CD4-positive, alpha-beta T cell (primary cell): ENCODE data around the gene TEDC1. TPM values are rescaled to one million over a fixed set of nuclear protein-coding genes. Genes with fewer than 3 reads are reported as not detected.
"Not testable (repeated sequence)": the region's sequence is repeated elsewhere in the genome, so short reads cannot be mapped to it uniquely, and the experiment has no call there.

Experiments
- ATAC-seq: fragments of 200-7000 bp; cut with Tn5 transposase; one replicate; pipeline ENCODE4 v1.10.0; 2022; ENCODE audit warnings: mild to moderate bottlenecking; ENCODE audit not compliant: poor library complexity
- CTCF ChIA-PET: fragments of 350-600 bp; sonication (Branson Sonifier 250); formaldehyde crosslinking; loops from one replicate; lab custom pipeline; 2021; ENCODE audit warnings: antibody characterized with exemption, inconsistent platforms; lab: Charles Lee
- POLR2A ChIA-PET: fragments of 350-600 bp; sonication (Branson Sonifier 250); formaldehyde crosslinking; loops from one replicate; lab custom pipeline; 2021; ENCODE audit warnings: antibody characterized with exemption, inconsistent platforms; lab: Charles Lee
- DNase-seq, 14 experiments: peaks; one replicate each; pipeline ENCODE4 v3.0.0-alpha.2; 2013 to 2020; ENCODE audit warnings: mixed read lengths in 2 of 14
- H3K27ac ChIP-seq, 2 donors: one replicate each; pipeline versions ENCODE4 v1.5.1 to v1.7.0; 2013; ENCODE audit warnings: low read length in 2 of 2, low read depth in 1 of 2, mild to moderate bottlenecking in 1 of 2
- H3K27me3 ChIP-seq, 2 experiments: 1 replicate in 1 of 2; 2 replicates in 1 of 2; pipeline versions ENCODE4 v1.6.1 to v1.7.0; 2013; ENCODE audit warnings: low read length in 2 of 2, control low read depth in 1 of 2, mild to moderate bottlenecking in 1 of 2, moderate library complexity in 1 of 2; ENCODE audit not compliant: insufficient read depth in 2 of 2, control insufficient read depth in 1 of 2
- H3K36me3 ChIP-seq: one replicate; pipeline ENCODE4 v1.6.1; 2013; ENCODE audit warnings: low read length, control low read depth; ENCODE audit not compliant: insufficient read depth
- H3K4me1 ChIP-seq: one replicate; pipeline ENCODE4 v1.6.1; 2013; ENCODE audit warnings: low read length, control low read depth; ENCODE audit not compliant: insufficient read depth
- H3K4me3 ChIP-seq: one replicate; pipeline ENCODE4 v1.5.1; 2013; ENCODE audit warnings: mild to moderate bottlenecking, low read length, moderate library complexity
- H3K9me3 ChIP-seq, 2 experiments: 1 replicate in 1 of 2; 2 replicates in 1 of 2; pipeline versions ENCODE4 v1.6.1 to v1.7.0; 2013; ENCODE audit warnings: low read length in 2 of 2, mild to moderate bottlenecking in 2 of 2, control low read depth in 1 of 2, moderate library complexity in 1 of 2; ENCODE audit not compliant: control insufficient read depth in 1 of 2, insufficient read depth in 1 of 2
- H3K27ac Mint-ChIP-seq: one replicate; pipeline ENCODE4 v1.8.0; 2020; ENCODE audit warnings: mixed read lengths
- H3K27me3 Mint-ChIP-seq: one replicate; pipeline ENCODE4 v1.8.0; 2021; ENCODE audit warnings: mixed read lengths
- H3K36me3 Mint-ChIP-seq: one replicate; pipeline ENCODE4 v1.8.0; 2021; ENCODE audit warnings: low read depth, mixed read lengths
- H3K4me1 Mint-ChIP-seq: one replicate; pipeline ENCODE4 v1.8.0; 2021; ENCODE audit warnings: low read depth, mixed read lengths
- H3K4me3 Mint-ChIP-seq: one replicate; pipeline ENCODE4 v1.8.0; 2020; ENCODE audit warnings: mild to moderate bottlenecking, mixed read lengths
- H3K9me3 Mint-ChIP-seq: one replicate; pipeline ENCODE4 v1.8.0; 2020; ENCODE audit warnings: mixed read lengths
- CTCF ChIP-seq: fragments of 200-600 bp; IDR thresholded peaks from one replicate; pipeline ENCODE4 v1.8.0; 2022; ENCODE audit warnings: antibody characterized with exemption, mild to moderate bottlenecking
- intact Hi-C, 2 experiments: fragments of 100-400 bp; cut with DNase I in 1 of 2; cut with micrococcal nuclease in 1 of 2; formaldehyde crosslinking; loops; one replicate each; pipeline versions ENCODE4 v1.15.1 to v1.9.0; 2023 to 2025; cut with DNase I, micrococcal nuclease
- total RNA-seq, 174 experiments: library from RNA in 2 of 174; stranded (reverse) in 2 of 174; gene quantifications; one replicate each; pipeline ENCODE4 v1.2.3 and lab custom pipeline; 2021 to 2026

TEDC1 gene
- total RNA-seq, 2 experiments from 2014 or later: 102 to 108 TPM

GRCh38 chr14:105547072-105547471, 56.0 kb downstream of the TEDC1 start:
- intact Hi-C loops, H3K4me3 Mint-ChIP-seq, H3K36me3 ChIP-seq, ATAC-seq, CTCF ChIA-PET, H3K27ac ChIP-seq, H3K27ac Mint-ChIP-seq, H3K4me3 ChIP-seq, H3K9me3 ChIP-seq, H3K9me3 Mint-ChIP-seq, H3K27me3 ChIP-seq, POLR2A ChIA-PET, H3K4me1 ChIP-seq, DNase-seq, H3K36me3 Mint-ChIP-seq, H3K4me1 Mint-ChIP-seq: not testable (repeated sequence)
- H3K27me3 Mint-ChIP-seq: peaks cover 15% of the 10 kb centered on the region

GRCh38 chr14:105547741-105548169, 56.7 kb downstream of the TEDC1 start:
- no peak for TF ChIP-seq CTCF
- Mint-ChIP-seq H3K27ac (no peak overlapping the region), H3K4me1 (no peaks in the 10 kb centered on the region), H3K27me3 (peaks cover 20% of the 10 kb centered on the region), H3K36me3 (no peaks in the 10 kb centered on the region), H3K4me3 (no peak overlapping the region), H3K9me3 (peaks cover 3% of the 10 kb centered on the region)
- H3K4me3 ChIP-seq: no peak overlapping the region
- ChIA-PET CTCF (interaction anchor here (0.6 kb wide), 1 partner anchor 99 kb away, joined by 3 read pairs; no protein-coding TSS in a partner anchor), POLR2A (interaction anchor here (0.7 kb wide), 1 partner anchor 997 kb away, joined by 3 read pairs; no protein-coding TSS in a partner anchor)
- no peak for ATAC-seq
- H3K4me1 ChIP-seq: no peaks in the 10 kb centered on the region
- DNase-seq: no peak
- H3K9me3 ChIP-seq: peaks cover 0 to 9% of the 10 kb centered on the region in 2 experiments
- intact Hi-C loops: no loop called here
- no peaks in the 10 kb centered on the region for H3K27me3 ChIP-seq
- no peaks in the 10 kb centered on the region for H3K36me3 ChIP-seq
- no peak overlapping the region for H3K27ac ChIP-seq

Other genes with a start within 250 kb of the TEDC1 start
- gene BTBD6, start 242.7 kb upstream of the TEDC1 start, total RNA-seq: 10 to 100 TPM; 36.9 to 37.6 TPM
- 10 to 100 TPM; 77.4 to 77.7 TPM for gene BRF1, start 190.2 kb upstream of the TEDC1 start, total RNA-seq
- gene PACS2, start 176.5 kb upstream of the TEDC1 start, total RNA-seq: 10 to 100 TPM; 57.7 to 61.5 TPM
- gene TEX22, start 92.7 kb upstream of the TEDC1 start, total RNA-seq: 1 to 10 TPM; 1.3 to 2.8 TPM
- gene MTA1, start 71.4 kb upstream of the TEDC1 start, total RNA-seq: 100 to 1,000 TPM; 107 to 113 TPM
- gene CRIP2, start 16.4 kb upstream of the TEDC1 start, total RNA-seq: 10 to 100 TPM; 62.5 to 68.3 TPM
- gene CRIP1, start 4.4 kb upstream of the TEDC1 start, total RNA-seq: 100 to 1,000 TPM; 250 to 258 TPM
- gene TMEM121, start 35.3 kb downstream of the TEDC1 start, total RNA-seq: 1 to 10 TPM; 1.6 to 1.7 TPM